ENCODE results near the gene NR0B1.

Gene NR0B1, protein sequence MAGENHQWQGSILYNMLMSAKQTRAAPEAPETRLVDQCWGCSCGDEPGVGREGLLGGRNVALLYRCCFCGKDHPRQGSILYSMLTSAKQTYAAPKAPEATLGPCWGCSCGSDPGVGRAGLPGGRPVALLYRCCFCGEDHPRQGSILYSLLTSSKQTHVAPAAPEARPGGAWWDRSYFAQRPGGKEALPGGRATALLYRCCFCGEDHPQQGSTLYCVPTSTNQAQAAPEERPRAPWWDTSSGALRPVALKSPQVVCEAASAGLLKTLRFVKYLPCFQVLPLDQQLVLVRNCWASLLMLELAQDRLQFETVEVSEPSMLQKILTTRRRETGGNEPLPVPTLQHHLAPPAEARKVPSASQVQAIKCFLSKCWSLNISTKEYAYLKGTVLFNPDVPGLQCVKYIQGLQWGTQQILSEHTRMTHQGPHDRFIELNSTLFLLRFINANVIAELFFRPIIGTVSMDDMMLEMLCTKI

GRCh38 chrX:30309139-30309571 is at the start of gene NR0B1:
NR0B1 (minus strand) TSS chrX:30309390; CDS start chrX:30309363, 27 bp downstream.
- no peak for DNase-seq (ENCODE audit: low read depth, low spot score)

GRCh38 chrX:30349946-30350345 is 40.8 kb upstream of the NR0B1 start:
- DNase-seq (ENCODE audit: low read depth, low spot score): no peak

GRCh38 chrX:30343206-30343605 is 34.0 kb upstream of the NR0B1 start:
- DNase-seq (ENCODE audit: low read depth, low spot score): no peak

DNA sequence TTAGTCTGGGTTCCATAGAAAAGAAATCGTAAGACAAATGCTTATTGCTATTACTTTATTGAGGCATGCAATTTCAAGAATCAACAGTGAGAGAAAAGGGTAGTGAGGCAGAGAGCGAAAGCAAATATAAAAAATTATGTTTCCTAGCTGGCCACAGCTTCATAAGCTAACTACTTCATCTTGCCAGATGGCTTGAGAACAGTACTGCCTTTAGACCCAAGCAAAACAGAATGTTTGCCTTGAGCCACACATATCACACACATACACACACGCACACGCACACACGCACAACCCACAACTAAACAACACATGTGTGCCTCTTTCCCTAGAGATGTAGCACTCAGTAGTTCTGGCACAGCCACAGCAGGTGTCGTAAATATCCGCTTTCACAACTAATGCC is 31.6 kb upstream of the NR0B1 start:
- no peak for DNase-seq (ENCODE audit: low read depth, low spot score)

DNA sequence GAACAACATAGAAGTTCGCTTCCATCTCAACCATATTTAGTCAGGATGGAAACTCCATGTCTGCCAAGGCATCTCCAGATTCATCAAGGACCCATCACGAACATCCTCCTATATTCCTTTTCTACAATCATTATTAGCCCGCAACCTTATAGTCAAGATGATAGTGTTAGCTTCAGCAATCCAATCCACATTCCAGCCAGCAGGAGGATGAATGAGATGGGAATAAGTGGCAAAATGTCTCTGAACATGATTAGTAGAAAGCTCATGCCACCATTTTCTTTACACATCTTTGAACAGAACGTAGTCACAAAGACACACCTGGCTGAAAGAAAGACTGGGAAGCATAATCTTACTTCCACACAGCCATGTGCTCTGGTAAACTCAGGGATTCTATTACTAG is 18.6 kb upstream of the NR0B1 start:
- no peak for DNase-seq (ENCODE audit: low read depth, low spot score)

GRCh38 chrX:30317308-30317707 is 8.1 kb upstream of the NR0B1 start:
- DNase-seq (ENCODE audit: low read depth, low spot score): no peak

GRCh38 chrX:30313322-30313721 is 4.1 kb upstream of the NR0B1 start:
- no peak for DNase-seq (ENCODE audit: low read depth, low spot score)

- no peak for DNase-seq (ENCODE audit: low read depth, low spot score)
Observed at GRCh38 chrX:30312858-30313257, 3.7 kb upstream of the NR0B1 start.

DNA sequence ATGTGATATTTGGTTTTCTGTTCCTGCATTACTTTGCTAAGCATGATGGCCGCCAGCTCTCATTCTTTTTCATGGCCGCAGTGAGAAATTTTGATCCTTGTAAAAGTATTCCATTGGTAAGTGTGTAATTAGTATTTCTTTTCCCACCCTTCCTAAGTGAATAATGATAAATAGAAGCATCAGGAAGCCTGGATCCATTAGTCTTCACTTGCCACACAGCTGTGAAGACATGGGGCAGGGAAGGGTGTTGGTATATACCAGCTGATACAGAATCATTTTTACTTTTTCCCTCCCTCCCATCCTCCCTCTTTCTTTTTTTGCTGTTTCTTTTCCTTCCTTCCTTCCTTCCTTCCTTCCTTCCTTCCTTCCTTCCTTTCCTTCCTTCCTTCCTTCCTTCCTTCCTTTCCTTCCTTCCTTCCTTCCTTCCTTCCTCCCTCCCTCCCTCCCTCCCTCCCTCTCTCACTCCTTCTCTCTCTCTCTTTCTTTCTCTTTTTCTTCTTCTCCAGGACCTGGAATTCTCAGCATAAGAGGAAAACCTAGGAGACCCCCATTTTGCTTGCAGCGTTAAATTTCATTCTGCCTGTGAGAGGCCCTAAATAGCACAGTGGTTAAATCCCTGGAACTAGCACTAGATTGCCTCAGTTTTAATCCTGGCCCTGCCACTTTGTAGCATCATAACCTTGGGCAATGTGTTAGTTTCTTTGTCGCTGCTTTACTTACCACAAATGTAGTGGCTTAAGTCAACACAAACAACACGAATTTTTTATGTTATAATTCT is 1.4 kb upstream of the NR0B1 start:
- DNase-seq (ENCODE audit: low read depth, low spot score): no peak

GRCh38 chrX:30308263-30309138 is 689 bp downstream of the NR0B1 start:
- no peak for DNase-seq (ENCODE audit: low read depth, low spot score)

- no peak for DNase-seq (ENCODE audit: low read depth, low spot score)
Observed at GRCh38 chrX:30307466-30307865, 1.7 kb downstream of the NR0B1 start.

- DNase-seq (ENCODE audit: low read depth, low spot score): no peak
Observed at GRCh38 chrX:30304866-30305265, 4.3 kb downstream of the NR0B1 start.

DNA sequence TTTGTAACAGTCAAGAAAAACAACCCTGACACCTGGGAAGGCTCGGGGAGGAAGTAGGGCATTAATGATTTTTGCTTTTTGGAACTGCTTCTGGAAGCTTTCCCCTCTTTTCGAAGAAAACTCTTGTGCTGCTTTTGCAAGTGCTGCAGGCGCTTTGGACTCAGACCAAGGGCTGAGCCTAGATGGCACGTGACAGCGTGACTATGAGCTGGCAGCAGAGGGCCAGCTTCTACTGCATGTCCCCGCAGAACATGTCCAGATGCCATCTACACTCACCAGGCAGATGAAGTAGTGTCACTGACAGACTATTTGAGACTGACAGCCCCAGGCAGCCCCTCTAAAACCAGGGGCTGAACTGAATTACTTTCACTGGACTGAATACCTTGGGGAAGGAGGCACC is 6.2 kb downstream of the NR0B1 start:
- no peak for DNase-seq (ENCODE audit: low read depth, low spot score)

GRCh38 chrX:30301963-30302362 is 7.2 kb downstream of the NR0B1 start:
- no peak for DNase-seq (ENCODE audit: low read depth, low spot score)

DNA sequence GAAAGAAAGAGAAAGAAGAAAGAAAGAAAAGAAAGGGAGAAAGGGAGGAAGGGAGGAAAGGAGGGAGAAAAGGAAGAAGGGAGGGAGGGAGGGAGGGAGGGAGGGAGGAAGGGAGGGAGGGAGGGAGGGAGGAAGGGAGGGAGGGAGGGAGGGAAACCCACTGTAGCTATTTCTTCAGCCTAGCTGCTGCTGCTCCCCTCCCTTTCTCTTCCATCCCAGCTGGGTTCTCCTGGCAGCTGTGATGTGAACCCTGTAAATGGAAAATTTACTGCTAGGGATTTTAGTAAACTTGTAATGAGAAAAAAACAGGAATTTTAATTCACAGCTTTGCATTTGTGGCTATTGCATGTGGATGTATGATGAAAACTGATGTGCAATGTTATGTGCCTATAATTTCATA is 8.0 kb downstream of the NR0B1 start:
- DNase-seq (ENCODE audit: low read depth, low spot score): no peak

- no peak for DNase-seq (ENCODE audit: low read depth, low spot score)
Observed at GRCh38 chrX:30296408-30297254, 12.6 kb downstream of the NR0B1 start.

- no peak for DNase-seq (ENCODE audit: low read depth, low spot score)
Observed at GRCh38 chrX:30283456-30284200, 25.6 kb downstream of the NR0B1 start.

- DNase-seq (ENCODE audit: low read depth, low spot score): no peak
Observed at GRCh38 chrX:30282527-30282926, 26.7 kb downstream of the NR0B1 start.

DNA sequence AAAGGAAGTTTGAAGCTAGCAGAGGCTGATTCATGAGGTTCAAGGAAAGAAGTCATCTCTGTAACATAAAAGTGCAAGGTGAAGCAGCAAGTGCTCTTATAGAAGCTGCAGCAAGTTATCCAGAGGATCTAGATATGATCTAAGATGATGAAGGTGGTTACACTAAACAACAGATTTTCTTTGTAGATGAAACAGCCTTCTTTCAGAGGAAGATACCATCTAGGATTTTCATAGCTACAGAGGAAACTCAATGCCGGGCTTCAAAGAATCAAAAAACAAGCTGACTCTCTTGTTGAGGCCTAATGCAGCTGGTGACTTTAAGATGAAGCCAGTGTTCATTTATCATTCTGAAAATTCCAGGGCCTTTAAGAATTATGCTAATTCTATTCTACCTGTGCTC is 28.8 kb downstream of the NR0B1 start:
- no peak for DNase-seq (ENCODE audit: low read depth, low spot score)

GRCh38 chrX:30278365-30278764 is 30.8 kb downstream of the NR0B1 start:
- DNase-seq (ENCODE audit: low read depth, low spot score): no peak
